ENCODE measurements around the gene PANK2. TPM values are rescaled to one million over a fixed set of nuclear protein-coding genes. Genes with fewer than 3 reads are reported as not detected.
"Not testable (repeated sequence)": the region's sequence is repeated elsewhere in the genome, so short reads cannot be mapped to it uniquely, and the experiment has no call there.

The PANK2 gene
- total RNA-seq, 1 donor from 2014 or later, result 29.3 TPM

DNA sequence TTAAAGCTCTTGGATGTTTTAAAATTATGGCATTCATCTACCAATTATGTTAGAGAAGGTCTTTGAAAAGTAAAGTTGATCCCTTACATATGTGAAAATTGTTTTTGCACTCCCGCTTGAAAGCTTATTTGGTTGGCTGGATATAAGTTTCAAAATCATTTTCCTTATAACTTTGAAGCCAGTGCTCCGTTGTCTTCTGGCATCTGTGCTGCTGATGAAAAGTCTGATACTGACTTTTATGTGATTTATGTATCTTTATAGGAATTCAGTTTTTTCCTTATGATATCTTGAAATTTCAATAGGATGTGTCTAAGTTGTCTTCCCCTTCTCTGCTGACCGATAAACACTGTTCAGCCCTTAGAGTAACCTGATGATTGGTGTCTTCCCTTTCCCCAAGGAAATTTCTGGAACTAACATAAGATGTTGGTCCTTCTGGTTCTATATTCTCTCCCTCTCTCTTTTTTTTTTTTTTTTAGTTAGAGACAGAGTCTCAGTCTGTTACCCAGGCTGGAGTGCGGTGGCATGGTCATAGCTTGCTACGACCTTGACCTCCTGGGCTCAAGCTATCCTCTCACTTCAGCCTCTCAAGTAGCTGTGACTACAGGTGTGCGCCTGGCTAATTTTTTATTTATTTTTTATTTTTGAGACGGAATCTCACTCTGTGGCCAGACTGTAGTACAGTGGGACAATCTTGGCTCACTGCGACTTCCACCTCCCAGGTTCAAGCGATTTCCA, 12.7 kb downstream of the PANK2 start:
- TF ChIP-seq, protein P1, sequence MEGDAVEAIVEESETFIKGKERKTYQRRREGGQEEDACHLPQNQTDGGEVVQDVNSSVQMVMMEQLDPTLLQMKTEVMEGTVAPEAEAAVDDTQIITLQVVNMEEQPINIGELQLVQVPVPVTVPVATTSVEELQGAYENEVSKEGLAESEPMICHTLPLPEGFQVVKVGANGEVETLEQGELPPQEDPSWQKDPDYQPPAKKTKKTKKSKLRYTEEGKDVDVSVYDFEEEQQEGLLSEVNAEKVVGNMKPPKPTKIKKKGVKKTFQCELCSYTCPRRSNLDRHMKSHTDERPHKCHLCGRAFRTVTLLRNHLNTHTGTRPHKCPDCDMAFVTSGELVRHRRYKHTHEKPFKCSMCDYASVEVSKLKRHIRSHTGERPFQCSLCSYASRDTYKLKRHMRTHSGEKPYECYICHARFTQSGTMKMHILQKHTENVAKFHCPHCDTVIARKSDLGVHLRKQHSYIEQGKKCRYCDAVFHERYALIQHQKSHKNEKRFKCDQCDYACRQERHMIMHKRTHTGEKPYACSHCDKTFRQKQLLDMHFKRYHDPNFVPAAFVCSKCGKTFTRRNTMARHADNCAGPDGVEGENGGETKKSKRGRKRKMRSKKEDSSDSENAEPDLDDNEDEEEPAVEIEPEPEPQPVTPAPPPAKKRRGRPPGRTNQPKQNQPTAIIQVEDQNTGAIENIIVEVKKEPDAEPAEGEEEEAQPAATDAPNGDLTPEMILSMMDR (conservative IDR thresholded peaks at IDR 0.05; ENCODE audit: low read depth, low read length), result no peak
- no peak overlapping the region for H3K4me3 ChIP-seq (ENCODE audit: low read depth, low read length)
- no peak for DNase-seq (ENCODE audit: low read depth)

GRCh38 chr20:3902446-3902845, 13.3 kb downstream of the PANK2 start:
- H3K4me3 ChIP-seq (ENCODE audit: low read depth, low read length), result no peak overlapping the region
- TF ChIP-seq, protein P1 (conservative IDR thresholded peaks at IDR 0.05; ENCODE audit: low read depth, low read length), result no peak
- no peak for DNase-seq (ENCODE audit: low read depth)

GRCh38 chr20:3904224-3904623, 15.0 kb downstream of the PANK2 start:
- DNase-seq (ENCODE audit: low read depth), result no peak
- TF ChIP-seq, protein P1 (conservative IDR thresholded peaks at IDR 0.05; ENCODE audit: low read depth, low read length), result no peak
- no peak overlapping the region for H3K4me3 ChIP-seq (ENCODE audit: low read depth, low read length)

DNA sequence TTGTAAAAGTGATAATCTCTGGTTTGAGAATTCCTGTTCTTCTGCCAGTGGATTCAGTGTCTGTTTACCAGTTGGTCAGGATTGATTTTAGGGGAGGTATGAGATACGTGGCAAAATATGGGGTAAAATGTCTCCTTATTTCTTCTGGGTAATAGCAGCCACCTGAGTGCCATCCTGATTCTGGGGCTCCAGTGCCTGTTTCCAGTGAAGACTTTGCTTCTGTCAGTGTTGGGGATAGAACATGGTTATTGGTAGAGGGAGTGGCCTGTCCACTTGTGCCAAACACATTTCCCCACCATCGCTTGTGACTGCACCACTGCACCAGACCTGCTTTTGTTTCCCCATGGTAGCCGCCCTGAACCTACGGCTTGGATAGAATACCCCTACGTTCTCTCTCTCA, 15.7 kb downstream of the PANK2 start:
- DNase-seq (ENCODE audit: low read depth), result no peak
- H3K4me3 ChIP-seq (ENCODE audit: low read depth, low read length), result no peak overlapping the region
- TF ChIP-seq, protein P1 (conservative IDR thresholded peaks at IDR 0.05; ENCODE audit: low read depth, low read length), result no peak

DNA sequence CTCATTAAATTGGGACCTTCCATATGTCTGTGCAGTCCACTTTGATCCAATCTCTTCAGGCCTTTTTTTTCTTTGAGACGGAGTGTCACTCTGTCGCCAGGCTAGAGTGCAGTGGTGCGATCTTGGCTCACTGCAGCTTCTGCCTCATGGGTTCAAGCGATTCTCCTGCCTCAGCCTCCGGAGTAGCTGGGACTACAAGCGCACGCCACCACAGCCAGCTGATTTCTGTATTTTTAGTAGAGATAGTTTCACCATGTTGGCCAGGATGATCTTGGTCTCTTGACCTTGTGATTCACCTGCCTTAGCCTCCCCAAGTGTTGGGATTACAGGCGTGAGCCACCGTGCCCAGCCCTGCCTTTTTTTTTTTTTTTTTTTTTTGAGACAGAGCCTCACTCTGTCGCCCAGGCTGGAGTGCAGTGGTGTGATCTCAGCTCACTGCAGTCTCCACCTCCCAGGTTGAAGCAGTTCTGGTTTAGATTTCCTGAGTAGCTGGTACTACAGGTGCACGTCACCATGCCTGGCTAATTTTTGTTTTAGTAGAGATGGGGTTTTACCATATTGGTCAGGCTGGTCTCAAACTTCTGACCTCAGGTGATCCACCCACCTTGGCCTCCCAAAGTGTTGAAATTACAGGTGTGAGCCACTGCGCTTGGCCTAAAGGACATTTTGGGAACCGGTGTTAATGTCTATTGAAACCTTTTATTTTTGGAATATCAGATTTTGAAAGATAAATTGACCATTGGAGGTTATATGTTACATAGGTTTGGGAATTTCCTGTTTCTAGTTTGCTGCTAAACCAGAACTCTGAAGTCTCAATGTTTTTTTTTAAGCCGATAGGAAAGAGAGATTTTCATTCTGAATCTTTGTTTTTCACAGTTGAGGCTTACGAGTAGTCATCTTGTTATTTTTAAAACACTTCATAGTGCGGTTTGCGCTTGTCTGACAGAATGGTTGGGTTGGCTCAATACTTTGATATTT, 17.8 kb downstream of the PANK2 start:
- DNase-seq (ENCODE audit: low read depth); H3K4me3 ChIP-seq (ENCODE audit: low read depth, low read length): not testable (repeated sequence)

DNA sequence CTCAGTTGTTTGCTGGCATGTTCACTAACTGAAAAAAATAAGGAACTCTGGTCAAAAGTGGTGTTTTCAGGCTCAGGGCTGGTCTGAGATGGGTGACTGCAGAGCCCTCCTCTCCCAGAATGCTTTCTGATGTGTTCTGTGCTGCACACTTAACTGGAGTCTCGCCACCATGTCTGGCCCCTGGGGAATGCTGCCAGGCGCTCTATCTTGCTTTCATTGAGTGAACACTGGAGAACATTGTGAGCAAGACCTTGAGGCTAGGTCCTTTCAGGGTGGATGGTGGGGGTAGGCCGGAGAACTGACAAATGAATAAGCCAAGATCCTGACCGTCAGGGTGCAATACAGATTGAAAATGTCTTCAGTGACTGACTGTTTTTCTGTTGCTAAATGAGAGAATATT, 19.5 kb downstream of the PANK2 start:
- TF ChIP-seq, protein P1 (conservative IDR thresholded peaks at IDR 0.05; ENCODE audit: low read depth, low read length), result no peak
- no peak for DNase-seq (ENCODE audit: low read depth)
- H3K4me3 ChIP-seq (ENCODE audit: low read depth, low read length), result no peak overlapping the region

DNA sequence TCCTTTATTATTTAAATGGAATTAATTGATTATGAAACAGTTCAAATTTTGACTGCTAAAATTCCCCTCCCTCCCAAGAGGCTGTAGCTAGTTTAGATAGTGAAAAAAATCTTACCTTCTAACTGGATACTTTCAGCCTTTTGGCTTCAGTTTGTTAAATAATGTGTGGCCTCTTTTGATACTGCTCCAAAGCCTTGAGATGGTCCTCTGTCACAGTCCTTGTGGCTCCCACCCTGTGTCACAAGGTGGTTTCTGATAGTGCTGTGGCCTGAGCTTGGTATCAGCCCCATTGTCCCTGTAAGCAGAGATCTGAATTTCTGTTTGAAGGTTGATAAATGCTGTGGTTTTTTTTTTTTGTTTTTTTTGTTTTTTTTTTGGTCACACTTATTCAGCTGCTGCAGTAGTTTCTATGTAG, 20.8 kb downstream of the PANK2 start:
- no peak overlapping the region for H3K4me3 ChIP-seq (ENCODE audit: low read depth, low read length)
- DNase-seq (ENCODE audit: low read depth), result no peak
- TF ChIP-seq, protein P1 (conservative IDR thresholded peaks at IDR 0.05; ENCODE audit: low read depth, low read length), result no peak
